Lower lobe of right lung (tissue), 2 donors: ENCODE results near the gene TMEM184A. TPM values are rescaled to one million over a fixed set of nuclear protein-coding genes. Genes with fewer than 3 reads are reported as not detected.
"Not testable (repeated sequence)": the region's sequence is repeated elsewhere in the genome, so short reads cannot be mapped to it uniquely, and the experiment has no call there.

Source experiments
- ATAC-seq, 2 donors: fragments of 200-7000 bp; cut with Tn5 transposase; one replicate each; pipeline ENCODE4 v1.9.1; 2020 to 2022; ENCODE audit warnings: mild to moderate bottlenecking in 2 of 2, moderate library complexity in 2 of 2
- DNase-seq: peaks from one replicate; pipeline ENCODE4 v3.0.0-alpha.2; 2020
- H3K27ac ChIP-seq: fragments of 200-600 bp; one replicate; pipeline ENCODE4 v1.8.0; 2022
- H3K27me3 ChIP-seq: fragments of 200-600 bp; one replicate; pipeline ENCODE4 v1.8.0; 2022; ENCODE audit warnings: low read depth
- H3K36me3 ChIP-seq: fragments of 200-600 bp; one replicate; pipeline ENCODE4 v1.8.0; 2022; ENCODE audit warnings: mild to moderate bottlenecking
- H3K4me1 ChIP-seq: fragments of 200-600 bp; one replicate; pipeline ENCODE4 v1.8.0; 2022
- H3K4me3 ChIP-seq: fragments of 200-600 bp; one replicate; pipeline ENCODE4 v1.8.0; 2022; ENCODE audit warnings: mild to moderate bottlenecking
- H3K9me3 ChIP-seq: fragments of 200-600 bp; one replicate; pipeline ENCODE4 v1.8.0; 2022
- intact Hi-C: fragments of 100-400 bp; cut with DNase I; formaldehyde crosslinking; loops from one replicate; pipeline ENCODE4 v1.11.0; 2022
- total RNA-seq: library from RNA; stranded (reverse); fragmentation: NEBNext Ultra II Directional; extraction: Animal tissue kit (Norgen Biotek cat#: 25700); gene quantifications from one replicate; pipeline ENCODE4 v1.2.1, GENCODE V29; 2021
- TF ChIP-seq, protein P1 (sequence below): fragments of 200-600 bp; IDR thresholded peaks from one replicate; pipeline ENCODE4 v1.8.0; 2022; ENCODE audit warnings: antibody characterized with exemption, mild to moderate bottlenecking
- donor health status: DM: no; HTN: yes; CAD: no; lungs with severe emphysema.

Gene TMEM184A
- total RNA-seq, 1 donor from 2014 or later = 4.3 TPM

DNA sequence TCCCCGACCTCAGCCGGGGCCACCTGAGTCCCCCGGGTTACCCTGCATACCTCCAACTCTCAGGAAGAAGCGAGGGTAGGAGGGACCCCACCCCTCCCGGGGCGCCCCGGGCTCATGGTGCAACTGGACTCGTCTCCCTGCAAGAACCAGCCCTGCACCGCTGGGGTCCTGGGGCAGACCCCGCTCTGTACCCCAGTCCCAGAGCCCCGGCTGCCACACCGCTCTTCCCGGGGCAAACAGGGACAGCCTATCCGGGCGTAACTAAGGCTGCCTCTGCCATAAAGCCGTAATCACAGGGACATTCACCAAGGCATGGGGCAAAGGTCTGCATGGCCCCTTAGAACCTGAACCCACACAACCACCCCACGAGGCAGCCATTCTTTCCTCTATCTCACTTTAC is 32.2 kb downstream of the TMEM184A start:
- Histone ChIP-seq H3K4me3 (no peak overlapping the region), H3K27me3 (peaks cover 4% of the 10 kb centered on the region), H3K27ac (no peak overlapping the region), H3K36me3 (no peaks in the 10 kb centered on the region), H3K9me3 (peaks cover 3% of the 10 kb centered on the region), H3K4me1 (no peaks in the 10 kb centered on the region)
- DNase-seq (no peak), ATAC-seq (peak in 1 of 2 donors; percentile 6)
- intact Hi-C loops = no loop called here
- TF ChIP-seq, protein P1, sequence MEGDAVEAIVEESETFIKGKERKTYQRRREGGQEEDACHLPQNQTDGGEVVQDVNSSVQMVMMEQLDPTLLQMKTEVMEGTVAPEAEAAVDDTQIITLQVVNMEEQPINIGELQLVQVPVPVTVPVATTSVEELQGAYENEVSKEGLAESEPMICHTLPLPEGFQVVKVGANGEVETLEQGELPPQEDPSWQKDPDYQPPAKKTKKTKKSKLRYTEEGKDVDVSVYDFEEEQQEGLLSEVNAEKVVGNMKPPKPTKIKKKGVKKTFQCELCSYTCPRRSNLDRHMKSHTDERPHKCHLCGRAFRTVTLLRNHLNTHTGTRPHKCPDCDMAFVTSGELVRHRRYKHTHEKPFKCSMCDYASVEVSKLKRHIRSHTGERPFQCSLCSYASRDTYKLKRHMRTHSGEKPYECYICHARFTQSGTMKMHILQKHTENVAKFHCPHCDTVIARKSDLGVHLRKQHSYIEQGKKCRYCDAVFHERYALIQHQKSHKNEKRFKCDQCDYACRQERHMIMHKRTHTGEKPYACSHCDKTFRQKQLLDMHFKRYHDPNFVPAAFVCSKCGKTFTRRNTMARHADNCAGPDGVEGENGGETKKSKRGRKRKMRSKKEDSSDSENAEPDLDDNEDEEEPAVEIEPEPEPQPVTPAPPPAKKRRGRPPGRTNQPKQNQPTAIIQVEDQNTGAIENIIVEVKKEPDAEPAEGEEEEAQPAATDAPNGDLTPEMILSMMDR = no peak

DNA sequence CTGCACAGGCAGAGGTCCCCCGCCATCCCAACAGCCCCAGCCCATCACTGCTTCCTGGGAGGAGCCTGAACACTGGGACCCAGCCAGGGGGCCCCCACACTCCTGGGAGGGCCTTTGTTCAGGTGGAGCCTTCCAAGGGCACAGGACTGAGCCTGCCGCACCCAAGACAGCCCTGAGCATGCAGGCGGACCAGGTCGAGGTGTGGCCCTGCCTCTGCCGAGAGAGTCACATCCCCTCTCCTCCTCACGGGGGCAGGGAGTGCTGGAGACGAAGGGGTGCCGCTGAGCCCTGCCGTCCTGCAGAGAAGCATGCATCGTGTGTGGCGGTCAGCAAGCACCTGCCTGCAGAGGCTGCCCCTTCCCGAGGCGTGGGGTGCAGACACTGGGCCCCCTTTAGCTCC is 32.8 kb downstream of the TMEM184A start:
- Histone ChIP-seq H3K4me3 (no peak overlapping the region), H3K27me3 (peaks cover 4% of the 10 kb centered on the region), H3K27ac (no peak overlapping the region), H3K36me3 (no peaks in the 10 kb centered on the region), H3K4me1 (no peaks in the 10 kb centered on the region), H3K9me3 (peaks cover 3% of the 10 kb centered on the region)
- DNase-seq (no peak), ATAC-seq (no peak)
- TF ChIP-seq, protein P1 = no peak
- intact Hi-C loops = no loop called here

DNA sequence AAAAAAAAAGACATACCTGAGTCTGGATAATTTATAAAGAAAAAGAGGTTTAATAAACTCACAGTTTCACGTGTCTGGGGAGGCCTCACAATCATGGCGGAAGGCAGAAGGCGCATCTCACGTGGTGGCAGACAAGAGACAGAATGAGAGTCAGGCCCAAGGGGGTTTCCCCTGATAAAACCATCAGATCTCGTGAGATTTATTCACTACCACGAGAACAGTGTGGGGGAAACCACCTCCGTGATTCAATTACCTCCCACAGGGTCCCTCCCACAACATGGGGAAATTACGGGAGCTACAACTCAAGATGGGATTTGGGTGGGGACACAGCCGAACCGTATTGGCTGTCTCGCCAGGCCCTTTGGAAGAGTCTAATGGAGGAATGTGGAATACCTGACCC is 34.5 kb downstream of the TMEM184A start:
- Histone ChIP-seq H3K27ac (no peak overlapping the region), H3K27me3 (no peaks in the 10 kb centered on the region), H3K36me3 (no peaks in the 10 kb centered on the region), H3K9me3 (peaks cover 3% of the 10 kb centered on the region), H3K4me3 (no peak overlapping the region), H3K4me1 (no peaks in the 10 kb centered on the region)
- no peak for ATAC-seq
- intact Hi-C loops = no loop called here
- no peak for DNase-seq
- TF ChIP-seq, protein P1 = no peak

DNA sequence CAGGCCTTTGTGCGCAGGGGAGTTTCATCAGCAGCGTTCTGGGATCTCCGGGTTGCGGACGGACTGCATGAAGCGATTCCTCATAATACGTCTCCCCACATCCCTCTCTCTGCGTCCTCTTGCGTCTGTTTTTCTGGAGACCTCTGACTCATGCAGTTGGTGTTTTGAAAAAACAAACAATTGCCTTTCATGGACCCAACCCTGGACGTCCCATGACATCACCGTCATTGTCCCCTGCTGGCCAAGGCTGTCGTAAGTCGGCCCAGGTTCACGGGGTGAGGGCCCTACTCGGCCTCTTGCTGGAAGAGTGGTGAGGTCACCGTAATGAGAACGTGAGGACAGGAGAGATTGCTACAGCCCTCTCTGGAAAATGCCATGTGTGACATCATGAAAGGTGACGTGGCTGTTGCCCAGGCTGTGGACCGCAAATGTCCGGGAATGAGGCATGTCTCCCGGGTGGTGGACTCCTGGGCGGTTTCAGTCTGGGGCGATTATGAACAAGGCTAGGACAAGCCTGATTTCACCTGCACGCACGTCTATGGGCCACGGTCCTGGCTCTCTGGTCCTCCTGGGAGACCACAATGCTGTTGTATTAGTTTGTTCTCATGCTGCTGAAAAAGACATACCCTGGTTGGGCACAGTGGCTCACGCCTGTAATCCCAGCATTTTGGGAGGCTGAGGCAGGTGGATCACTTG is 35.3 kb downstream of the TMEM184A start:
- TF ChIP-seq, protein P1 = no peak
- H3K9me3 ChIP-seq = peaks cover 3% of the 10 kb centered on the region
- no peak overlapping the region for H3K4me3 ChIP-seq
- no peak for DNase-seq
- no peaks in the 10 kb centered on the region for H3K27me3 ChIP-seq
- no peak overlapping the region for H3K27ac ChIP-seq
- H3K36me3 ChIP-seq = no peaks in the 10 kb centered on the region
- intact Hi-C loops = no loop called here
- no peaks in the 10 kb centered on the region for H3K4me1 ChIP-seq
- peak; percentile 33 to 58 for ATAC-seq

DNA sequence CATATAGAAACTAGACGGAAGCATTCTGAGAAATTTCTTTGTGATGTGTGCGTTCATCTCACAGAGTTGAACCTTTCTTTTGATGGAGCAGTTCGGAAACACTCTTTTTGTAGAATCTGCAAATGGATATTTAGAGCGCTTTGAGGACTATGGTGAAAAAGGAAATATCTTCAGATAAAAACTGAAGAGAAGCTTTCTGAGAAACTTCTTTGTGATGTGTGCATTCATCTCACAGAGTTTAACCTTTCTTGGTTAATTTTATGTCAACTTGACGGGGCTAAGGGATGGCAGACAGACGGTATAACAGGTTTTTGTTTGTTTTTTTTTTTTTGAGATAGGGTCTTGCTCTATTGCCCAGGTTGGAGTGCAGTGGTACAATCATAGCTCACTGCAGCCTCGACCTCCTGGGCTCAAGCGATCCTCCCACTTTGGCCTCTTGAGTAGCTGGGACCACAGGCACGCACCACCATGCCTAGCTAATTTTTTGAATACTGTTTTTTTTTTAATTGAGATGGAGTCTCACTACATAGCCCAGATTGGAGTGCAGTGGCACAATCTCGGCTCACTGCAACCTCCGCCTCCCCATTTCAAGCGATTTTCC is 36.6 kb downstream of the TMEM184A start:
- H3K36me3 ChIP-seq, H3K9me3 ChIP-seq, H3K4me1 ChIP-seq, DNase-seq, H3K27ac ChIP-seq, intact Hi-C loops, ATAC-seq, H3K4me3 ChIP-seq, H3K27me3 ChIP-seq: not testable (repeated sequence)

DNA sequence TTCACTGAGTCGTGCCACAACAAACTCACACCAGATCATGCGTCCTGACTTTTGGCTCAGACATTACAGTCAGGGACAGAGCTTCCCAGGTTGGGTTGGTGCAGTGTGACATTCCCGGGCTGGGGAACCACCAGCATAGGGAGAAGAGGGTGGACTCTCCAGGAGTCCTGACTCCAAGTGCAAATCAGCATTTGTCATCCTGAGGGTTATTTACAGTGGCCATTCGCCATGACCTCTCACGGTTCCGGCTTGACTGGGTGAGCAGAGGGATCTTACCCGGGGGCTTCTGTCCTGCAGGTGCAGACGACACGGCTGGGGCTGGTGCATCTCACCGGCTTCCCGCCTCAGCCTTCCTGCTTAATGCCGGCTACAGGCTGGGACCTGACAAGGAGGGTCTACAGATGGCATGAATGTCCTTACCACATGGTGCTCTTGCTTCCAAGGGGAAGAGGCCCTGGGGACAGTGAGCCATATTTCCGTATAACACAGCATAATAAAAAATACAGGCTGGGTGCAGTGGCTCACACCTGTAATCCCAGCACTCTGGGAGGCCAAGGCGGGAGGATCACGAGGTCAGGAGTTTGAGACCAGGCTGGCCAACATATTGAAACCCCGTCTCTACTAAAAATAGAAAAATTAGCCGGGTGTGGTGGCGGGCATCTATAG is 39.3 kb downstream of the TMEM184A start:
- no peak for DNase-seq
- Histone ChIP-seq H3K4me3 (no peak overlapping the region), H3K9me3 (peaks cover 3% of the 10 kb centered on the region), H3K4me1 (peaks cover 21% of the 10 kb centered on the region), H3K36me3 (no peaks in the 10 kb centered on the region), H3K27ac (no peak overlapping the region), H3K27me3 (peaks cover 4% of the 10 kb centered on the region)
- intact Hi-C loops = no loop called here
- no peak for ATAC-seq
- TF ChIP-seq, protein P1 = no peak

DNA sequence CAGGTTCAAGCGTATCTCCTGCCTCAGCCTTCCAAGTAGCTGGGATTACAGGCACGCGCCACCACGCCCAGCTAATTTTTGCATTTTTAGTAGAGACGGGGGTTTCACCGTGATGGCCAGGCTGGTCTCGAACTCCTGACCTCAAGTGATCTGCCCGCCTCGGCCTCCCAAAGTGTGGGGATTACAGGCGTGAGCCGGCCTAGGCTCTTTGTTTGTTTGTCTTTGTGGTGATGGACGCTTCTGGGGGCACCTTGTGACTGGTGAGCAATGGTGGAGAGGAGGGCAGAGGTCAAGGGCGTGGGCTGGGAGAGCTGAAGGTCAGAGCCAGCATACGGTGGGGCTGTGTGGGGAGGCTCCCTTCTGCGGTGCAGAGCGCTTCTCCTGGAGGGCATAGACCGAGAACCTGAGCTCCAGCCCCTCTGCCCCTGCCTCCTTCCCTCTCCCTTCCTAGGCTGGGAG is 40.5 kb downstream of the TMEM184A start:
- ATAC-seq, H3K27me3 ChIP-seq, H3K9me3 ChIP-seq, H3K27ac ChIP-seq, intact Hi-C loops, H3K36me3 ChIP-seq, DNase-seq, H3K4me3 ChIP-seq: not testable (repeated sequence)
- peaks cover 21% of the 10 kb centered on the region for H3K4me1 ChIP-seq
